H9 (cell line): ENCODE data around the gene GLS2. TPM values are rescaled to one million over a fixed set of nuclear protein-coding genes. Genes with fewer than 3 reads are reported as not detected.

ENCODE experiments used
- DNase-seq: peaks from one replicate; pipeline ENCODE4 v3.0.0-alpha.2; 2017
- H2AFZ ChIP-seq: one replicate; pipeline ENCODE4 v1.6.1; 2013; ENCODE audit warnings: mild to moderate bottlenecking, low read length, control low read depth, moderate library complexity
- H2AK5ac ChIP-seq: 2 replicates; pipeline ENCODE4 v1.6.1; 2013; ENCODE audit warnings: low read length, control low read depth, mixed read lengths; ENCODE audit not compliant: insufficient read length
- H2BK120ac ChIP-seq: one replicate; pipeline ENCODE4 v1.6.1; 2013; ENCODE audit warnings: low read depth, mild to moderate bottlenecking, low read length, control low read depth, inconsistent platforms; ENCODE audit not compliant: poor library complexity, severe bottlenecking
- H2BK12ac ChIP-seq: 2 replicates; pipeline ENCODE4 v1.6.1; 2013; ENCODE audit warnings: low read length, control low read depth, mixed read lengths, low read depth; ENCODE audit not compliant: insufficient read length
- H2BK15ac ChIP-seq: 2 replicates; pipeline ENCODE4 v1.6.1; 2013; ENCODE audit warnings: low read depth, low read length, control low read depth
- H2BK20ac ChIP-seq: one replicate; pipeline ENCODE4 v1.6.1; 2013; ENCODE audit warnings: low read depth, mild to moderate bottlenecking, low read length, control low read depth, inconsistent platforms; ENCODE audit not compliant: poor library complexity, severe bottlenecking
- H2BK5ac ChIP-seq: 2 replicates; pipeline ENCODE4 v1.6.1; 2013; ENCODE audit warnings: low read length, control low read depth, mixed read lengths; ENCODE audit not compliant: insufficient read length
- H3K14ac ChIP-seq: 2 replicates; pipeline ENCODE4 v1.6.1; 2013; ENCODE audit warnings: low read length, control low read depth; ENCODE audit not compliant: insufficient read depth
- H3K18ac ChIP-seq: 2 replicates; pipeline ENCODE4 v1.6.1; 2013; ENCODE audit warnings: low read depth, mild to moderate bottlenecking, mixed read lengths, low read length, control low read depth; ENCODE audit not compliant: insufficient read length
- H3K23ac ChIP-seq: 2 replicates; pipeline ENCODE4 v1.6.1; 2013; ENCODE audit warnings: low read length, control low read depth, mixed read lengths, low read depth; ENCODE audit not compliant: insufficient read length
- H3K23me2 ChIP-seq: 2 replicates; pipeline ENCODE4 v1.6.1; 2013; ENCODE audit warnings: low read depth, mild to moderate bottlenecking, mixed read lengths, low read length, control low read depth; ENCODE audit not compliant: insufficient read length, poor library complexity, severe bottlenecking
- H3K27ac ChIP-seq: 2 replicates; pipeline ENCODE4 v1.5.1; 2013; ENCODE audit warnings: low read length, control low read depth, mixed read lengths, low read depth; ENCODE audit not compliant: insufficient read length
- H3K27me3 ChIP-seq: 2 replicates; pipeline ENCODE4 v1.6.1; 2013; ENCODE audit warnings: low read length, control low read depth, inconsistent platforms; ENCODE audit not compliant: insufficient read depth
- H3K4ac ChIP-seq: 2 replicates; pipeline ENCODE4 v1.6.1; 2013; ENCODE audit warnings: low read depth, mild to moderate bottlenecking, control low read depth, inconsistent platforms, low read length, moderate library complexity
- H3K4me1 ChIP-seq: 2 replicates; pipeline ENCODE4 v1.6.1; 2013; ENCODE audit warnings: low read length, control low read depth, inconsistent platforms; ENCODE audit not compliant: insufficient read depth
- H3K4me2 ChIP-seq: 2 replicates; pipeline ENCODE4 v1.6.1; 2013; ENCODE audit warnings: low read length, control low read depth, mixed read lengths; ENCODE audit not compliant: insufficient read length, insufficient read depth
- H3K56ac ChIP-seq: 2 replicates; pipeline ENCODE4 v1.6.1; 2013; ENCODE audit warnings: low read depth, mild to moderate bottlenecking, mixed read lengths, low read length, control low read depth; ENCODE audit not compliant: insufficient read length
- H3K79me1 ChIP-seq: 2 replicates; pipeline ENCODE4 v1.6.1; 2013; ENCODE audit warnings: low read depth, mild to moderate bottlenecking, moderate library complexity, low read length, control low read depth, inconsistent platforms; ENCODE audit not compliant: insufficient read depth, poor library complexity, severe bottlenecking
- H3K79me2 ChIP-seq: 2 replicates; pipeline ENCODE4 v1.6.1; 2013; ENCODE audit warnings: low read length, control low read depth, inconsistent platforms; ENCODE audit not compliant: insufficient read depth
- H3K9ac ChIP-seq: 2 replicates; pipeline ENCODE4 v1.6.1; 2013; ENCODE audit warnings: low read length, control low read depth, mixed read lengths; ENCODE audit not compliant: insufficient read length; ENCODE audit errors: extremely low read depth
- H3K9me3 ChIP-seq: one replicate; pipeline ENCODE4 v1.6.1; 2013; ENCODE audit warnings: low read depth, low read length, inconsistent platforms; ENCODE audit not compliant: control insufficient read depth
- H3T11ph ChIP-seq: one replicate; pipeline ENCODE4 v1.6.1; 2013; ENCODE audit warnings: mild to moderate bottlenecking, low read length, control low read depth, inconsistent platforms
- H4K20me1 ChIP-seq: one replicate; pipeline ENCODE4 v1.6.1; 2013; ENCODE audit not compliant: control insufficient read depth, insufficient read length, insufficient read depth
- H4K5ac ChIP-seq: 2 replicates; pipeline ENCODE4 v1.6.1; 2013; ENCODE audit warnings: low read depth, mild to moderate bottlenecking, mixed read lengths, low read length, control low read depth; ENCODE audit not compliant: insufficient read length
- H4K8ac ChIP-seq: replicated peaks from 2 replicates; pipeline ENCODE4 v1.6.1; 2013; ENCODE audit warnings: low read length, control low read depth, mixed read lengths, low read depth; ENCODE audit not compliant: insufficient read length
- H4K91ac ChIP-seq: 2 replicates; pipeline ENCODE4 v1.6.1; 2013; ENCODE audit warnings: low read depth, mild to moderate bottlenecking, moderate library complexity, mixed read lengths, low read length, control low read depth; ENCODE audit not compliant: insufficient read length
- H3K27ac Mint-ChIP-seq, 3 experiments: 2 replicates in 2 of 3; 3 replicates in 1 of 3; pipeline ENCODE4 v1.8.0; 2020 to 2021; ENCODE audit warnings: mixed read lengths in 3 of 3, mild to moderate bottlenecking in 1 of 3, moderate library complexity in 1 of 3
- H3K27me3 Mint-ChIP-seq: 2 replicates; pipeline ENCODE4 v1.8.0; 2021; ENCODE audit warnings: low read depth, mild to moderate bottlenecking, moderate library complexity, mixed read lengths
- H3K36me3 Mint-ChIP-seq, 3 experiments: 2 replicates in 2 of 3; 3 replicates in 1 of 3; pipeline ENCODE4 v1.8.0; 2020 to 2021; ENCODE audit warnings: low read depth in 3 of 3, mixed read lengths in 3 of 3; ENCODE audit not compliant: insufficient read depth in 1 of 3
- H3K4me1 Mint-ChIP-seq, 2 experiments: 2 replicates each; pipeline ENCODE4 v1.8.0; 2020; ENCODE audit warnings: mixed read lengths in 2 of 2
- H3K4me3 Mint-ChIP-seq, 2 experiments: 2 replicates in 1 of 2; 3 replicates in 1 of 2; pipeline ENCODE4 v1.8.0; 2020 to 2021; ENCODE audit warnings: mild to moderate bottlenecking in 2 of 2, mixed read lengths in 2 of 2, moderate library complexity in 1 of 2
- H3K9me3 Mint-ChIP-seq, 2 experiments: 2 replicates in 1 of 2; 3 replicates in 1 of 2; pipeline ENCODE4 v1.8.0; 2020; ENCODE audit warnings: mild to moderate bottlenecking in 2 of 2, mixed read lengths in 2 of 2, moderate library complexity in 1 of 2
- CTCF ChIP-seq: fragments of 200-600 bp; sonication (generic); conservative IDR thresholded peaks from 3 replicates; pipeline ENCODE4 v1.8.0; 2021; ENCODE audit warnings: antibody characterized with exemption, mild to moderate bottlenecking
- WGBS: extraction: QIAGEN DNeasy Blood & Tissue Kit; methylation state at CpG from one replicate; pipeline ENCODE4 v1.1.7; 2013; ENCODE audit warnings: missing lambda C conversion rate, low lambda C conversion rate, mixed read lengths; ENCODE audit not compliant: insufficient read length; ENCODE audit errors: extremely low coverage; 5-methylcytosine and 5-hydroxymethylcytosine counted together
- total RNA-seq: library from RNA; stranded (reverse); gene quantifications from 2 replicates; pipeline ENCODE4 v1.2.1, GENCODE V29; 2021

The GLS2 gene
- total RNA-seq, 1 experiment from 2014 or later: 17.0 TPM

GRCh38 chr12:56477521-56478225, 10.3 kb downstream of the GLS2 start:
- no peaks in the 10 kb centered on the region for H3K23me2 ChIP-seq
- H3K9me3 Mint-ChIP-seq: no peaks in the 10 kb centered on the region
- no peak overlapping the region for H2AFZ ChIP-seq
- H3K27ac ChIP-seq: no peak overlapping the region
- H3K79me1 ChIP-seq: no peaks in the 10 kb centered on the region
- no peak overlapping the region for H4K8ac ChIP-seq
- H2BK12ac ChIP-seq: no peak overlapping the region
- peak overlapping the region in 1 of 3 experiments; percentile 68; a peak in 2 of 7 replicates for H3K27ac Mint-ChIP-seq
- H3K4me3 Mint-ChIP-seq: no peak overlapping the region
- H3K4ac ChIP-seq: no peak overlapping the region
- H3K18ac ChIP-seq: no peak overlapping the region
- H3K79me2 ChIP-seq: no peaks in the 10 kb centered on the region
- TF ChIP-seq CTCF: no peak
- H4K91ac ChIP-seq: no peak overlapping the region
- no peak overlapping the region for H2BK120ac ChIP-seq
- no peak overlapping the region for H3K56ac ChIP-seq
- DNase-seq: no peak
- H3K14ac ChIP-seq: no peak overlapping the region
- H3K9me3 ChIP-seq: no peaks in the 10 kb centered on the region
- H3K4me1 ChIP-seq: no peaks in the 10 kb centered on the region
- no peaks in the 10 kb centered on the region for H3K27me3 ChIP-seq
- H3K9ac ChIP-seq: no peak overlapping the region
- no peaks in the 10 kb centered on the region for H3K4me1 Mint-ChIP-seq
- H3K4me2 ChIP-seq: no peak overlapping the region
- no peak overlapping the region for H3T11ph ChIP-seq
- H3K27me3 Mint-ChIP-seq: no peaks in the 10 kb centered on the region
- no CpG with 5 or more reads among the region's 6 CpGs for WGBS
- no peak overlapping the region for H2BK15ac ChIP-seq
- H3K36me3 Mint-ChIP-seq: peaks cover 0 to 23% (median 5%) of the 10 kb centered on the region in 3 experiments; a peak in 4 of 7 replicates
- no peaks in the 10 kb centered on the region for H4K20me1 ChIP-seq
- H2BK5ac ChIP-seq: no peak overlapping the region
- H2AK5ac ChIP-seq: no peak overlapping the region
- H2BK20ac ChIP-seq: no peak overlapping the region
- H4K5ac ChIP-seq: no peak overlapping the region
- H3K23ac ChIP-seq: no peak overlapping the region
